NCI-H2196 treated with DMSO at 0.1 percent for 48 hours (cell line): ENCODE results near the gene TUBGCP3.

ENCODE experiments used
- DNase-seq: peaks from one replicate; lab custom pipeline; 2025; ENCODE audit not compliant: unreplicated experiment; lab: John Stamatoyannopoulos, UW

Gene TUBGCP3

DNA sequence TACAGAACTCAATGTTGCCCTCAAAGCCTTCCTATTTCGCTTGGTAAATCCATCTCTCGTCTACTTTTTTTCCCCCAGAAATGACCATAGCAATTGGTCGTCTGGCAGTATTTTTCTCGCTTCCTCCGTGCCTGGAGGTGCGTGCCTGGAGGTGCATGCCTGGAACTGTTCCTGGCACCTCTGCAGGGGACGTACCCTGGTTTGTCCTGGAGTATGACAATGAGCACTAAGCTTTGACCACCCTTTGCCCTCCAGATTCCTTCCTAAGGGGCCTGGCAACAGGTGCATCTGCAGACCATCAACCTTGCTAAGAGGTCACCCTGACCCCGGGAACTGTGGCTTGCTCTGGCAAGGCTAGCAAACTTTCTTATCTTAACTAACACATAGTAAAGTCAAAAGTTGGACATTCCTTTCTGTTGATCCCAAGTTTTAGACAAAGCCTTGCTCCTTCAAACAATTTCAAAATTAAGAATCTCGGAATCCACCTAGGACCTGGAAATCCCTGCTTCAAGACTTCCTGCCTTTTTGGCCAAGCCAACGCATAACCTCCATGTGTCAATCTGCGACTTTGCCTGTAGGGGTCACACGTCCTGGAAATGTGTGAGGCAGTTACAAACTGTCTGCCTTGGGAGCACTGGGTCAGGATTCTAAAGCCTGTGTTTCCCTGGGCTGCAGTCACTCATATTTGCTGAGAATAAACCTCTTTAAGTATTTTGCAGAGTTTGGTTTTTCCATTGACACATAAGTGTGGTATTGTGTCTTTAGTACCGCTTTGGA lies 28.8 kb upstream of the TUBGCP3 start:
- no peak for DNase-seq

DNA sequence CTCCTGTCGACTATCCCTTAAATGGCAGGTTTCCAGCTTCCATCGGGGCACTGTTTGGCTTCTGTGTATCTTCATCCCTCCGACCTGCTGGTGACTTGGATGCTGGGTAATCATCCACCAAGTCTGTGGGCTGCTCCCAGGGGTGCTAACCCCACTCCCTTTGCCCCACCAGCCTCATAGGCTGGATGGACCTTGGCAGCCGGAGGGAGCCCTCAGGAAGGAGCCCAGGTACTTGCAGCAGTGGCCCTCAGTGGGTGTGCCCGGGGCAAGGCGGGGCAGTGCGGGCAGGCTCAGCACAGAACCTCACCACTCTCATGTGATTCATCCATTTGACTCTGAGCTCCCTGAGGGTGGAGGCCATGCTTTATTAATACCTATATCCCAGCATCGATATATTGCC lies 27.4 kb upstream of the TUBGCP3 start:
- no peak for DNase-seq

DNA sequence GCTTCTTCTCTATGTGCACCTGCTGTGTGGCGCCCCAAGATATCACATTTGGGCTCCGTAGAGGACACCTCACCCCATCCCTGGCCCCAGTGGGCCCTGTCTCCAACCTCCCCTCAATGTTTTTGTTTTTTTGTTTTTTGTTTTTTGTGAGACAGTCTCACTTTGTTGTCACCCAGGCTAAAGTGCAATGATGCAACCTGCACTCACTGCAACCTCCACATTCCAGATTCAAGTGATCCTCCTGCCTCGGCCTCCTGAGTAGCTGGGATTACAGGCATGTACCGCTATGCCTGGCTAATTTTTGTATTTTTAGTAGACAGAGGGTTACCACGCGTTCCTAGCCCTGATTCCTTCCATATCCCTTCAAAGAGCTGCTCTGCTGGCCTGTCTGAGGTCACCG lies 26.9 kb upstream of the TUBGCP3 start:
- no peak for DNase-seq

DNA sequence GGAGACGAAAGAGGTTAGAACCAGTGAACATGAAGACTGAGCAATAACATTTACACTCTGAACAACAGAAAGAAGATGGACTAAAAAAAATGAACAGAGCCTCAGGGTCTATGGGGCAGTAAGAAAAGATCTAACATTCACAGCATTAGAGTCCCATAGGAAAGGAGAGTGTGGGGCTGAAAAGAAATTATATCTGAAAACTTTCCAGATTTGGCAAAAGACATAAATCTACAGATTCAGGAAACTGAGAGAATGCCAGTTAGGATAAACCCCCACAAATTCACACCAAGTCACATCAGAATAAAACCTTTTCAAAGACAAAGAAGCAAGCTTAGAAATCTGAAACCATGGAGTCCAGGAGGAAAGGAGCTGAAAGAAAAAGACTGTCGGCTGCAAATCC lies 20.3 kb upstream of the TUBGCP3 start:
- DNase-seq = no peak

DNA sequence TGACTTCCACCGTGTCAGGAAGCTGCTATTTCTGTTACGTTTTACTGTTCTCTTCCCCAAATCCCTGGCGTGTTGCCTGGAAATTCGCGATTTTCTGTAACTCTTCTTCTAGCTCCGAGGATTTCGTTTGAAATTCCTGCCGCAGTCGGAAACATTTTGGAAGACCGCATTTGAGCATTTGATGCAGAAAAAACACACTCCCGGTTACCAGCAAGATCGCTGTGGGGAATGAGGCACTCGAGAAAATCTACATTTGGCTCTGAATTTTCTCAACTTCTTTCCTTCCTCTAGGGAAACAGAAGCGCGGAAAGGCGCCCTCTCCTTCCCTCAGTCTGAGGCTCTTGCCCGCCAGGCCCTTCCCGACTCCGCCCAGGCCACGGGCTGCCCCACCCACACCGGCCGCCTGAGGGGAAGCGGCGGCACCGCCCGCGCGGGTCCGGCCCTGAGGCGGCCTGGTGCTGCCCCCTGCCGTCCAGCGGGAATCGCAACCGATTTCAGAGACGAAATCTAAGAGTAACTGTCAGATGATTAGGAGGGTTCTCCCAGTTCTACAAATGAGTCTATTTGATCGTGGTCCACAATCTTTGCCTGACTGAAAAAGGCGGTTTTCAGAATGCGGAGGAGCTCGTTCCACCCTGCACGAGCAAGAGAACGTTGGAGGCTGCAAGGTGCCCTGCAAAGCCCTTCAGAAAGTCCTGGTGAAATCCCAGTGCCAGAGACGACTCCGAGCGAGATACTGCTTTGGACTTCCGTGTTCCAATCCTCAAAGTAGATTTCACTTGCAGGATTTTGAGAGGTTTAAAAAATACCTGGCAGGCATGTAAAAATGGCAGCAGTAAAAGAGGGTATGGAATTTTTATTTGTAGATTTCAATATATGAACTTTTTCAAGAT lies 18.4 kb upstream of the TUBGCP3 start:
- peak; percentile 61 for DNase-seq

DNA sequence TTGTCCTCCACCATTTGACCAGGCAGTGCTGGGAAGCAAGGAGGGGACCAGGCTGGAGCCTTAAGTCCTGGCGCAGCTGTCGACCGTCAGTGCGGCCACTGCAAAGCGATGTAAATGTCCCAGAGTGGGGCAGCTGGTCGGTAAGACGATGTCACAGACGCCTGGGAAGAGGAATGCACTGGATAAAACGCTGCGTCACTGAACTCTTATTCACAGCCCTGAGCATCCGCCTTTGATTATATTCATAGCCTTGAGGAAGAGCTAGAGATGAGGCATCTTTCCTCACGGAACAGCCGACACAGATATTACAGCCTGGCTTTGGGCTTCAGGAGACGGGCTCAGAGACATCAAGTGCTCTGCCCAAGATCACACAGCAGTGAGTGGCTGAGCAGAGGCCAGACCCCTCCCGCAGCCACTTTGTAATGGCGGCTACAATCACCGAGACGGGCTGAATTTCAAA lies 17.6 kb upstream of the TUBGCP3 start:
- no peak for DNase-seq

DNA sequence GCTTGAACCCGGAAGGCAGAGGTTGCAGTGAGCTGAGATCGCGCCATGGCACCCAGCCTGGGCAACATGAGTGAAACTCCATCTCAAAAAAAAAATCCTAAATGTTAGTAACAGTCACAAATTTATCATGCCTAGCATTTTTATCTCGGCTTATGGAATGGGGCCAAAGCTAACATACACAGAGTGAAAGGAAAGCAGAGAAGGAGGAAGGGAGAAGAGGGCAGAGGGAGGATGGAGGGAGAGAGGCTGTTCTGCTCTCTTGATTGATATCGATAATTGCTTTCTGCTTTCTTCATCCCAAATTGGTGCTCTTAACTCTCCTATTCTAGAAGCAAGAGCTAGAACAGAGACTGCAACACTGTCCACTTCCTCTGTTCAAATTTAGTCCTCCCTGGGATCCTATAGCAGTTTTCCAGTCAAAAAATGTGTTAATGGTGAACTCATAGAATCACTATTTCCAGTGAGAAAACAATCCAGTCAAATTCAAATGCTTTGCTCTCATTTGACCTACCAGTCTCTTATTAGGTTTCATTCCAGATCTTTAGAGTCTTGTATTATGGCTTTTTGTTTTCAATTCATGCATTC lies 15.8 kb upstream of the TUBGCP3 start:
- no peak for DNase-seq

DNA sequence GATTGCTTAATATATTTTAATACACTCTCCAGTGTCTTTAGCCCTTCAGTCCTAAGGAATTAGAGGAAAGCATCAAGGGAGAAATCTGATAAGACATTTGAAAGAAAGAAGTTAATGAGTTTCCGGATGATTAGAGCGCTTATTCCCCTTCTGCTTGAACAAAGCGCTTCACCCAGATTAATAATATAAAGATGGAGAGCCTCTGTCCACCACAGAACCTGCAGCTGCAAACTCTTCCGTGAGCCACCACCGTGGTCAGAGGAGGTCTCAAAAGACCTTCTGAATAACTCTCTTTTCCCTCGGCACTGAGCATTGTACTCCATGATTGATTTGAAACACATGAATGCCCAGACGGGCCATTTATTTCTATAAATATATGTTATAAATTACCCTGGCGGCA lies 14.2 kb upstream of the TUBGCP3 start:
- DNase-seq = no peak

DNA sequence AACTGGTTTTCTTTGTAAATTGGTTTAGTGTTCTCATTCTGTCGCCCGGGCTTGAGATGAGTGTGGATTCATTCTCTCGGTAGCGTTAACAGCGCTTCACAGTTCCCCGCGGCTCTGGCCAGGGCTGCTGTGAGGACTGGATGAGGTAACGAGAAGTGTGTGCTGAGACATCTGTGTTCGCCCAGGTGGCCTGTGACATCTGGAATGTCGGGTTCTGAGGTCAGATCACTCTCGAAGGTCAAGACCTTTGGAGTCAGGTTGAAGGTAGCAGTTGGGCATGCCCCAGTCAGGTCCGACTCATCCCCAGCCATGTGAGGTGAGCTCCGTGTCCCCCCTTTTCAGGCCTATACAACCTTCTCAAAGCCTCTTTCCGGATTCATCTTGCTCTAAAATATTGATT lies 13.4 kb upstream of the TUBGCP3 start:
- DNase-seq = no peak

DNA sequence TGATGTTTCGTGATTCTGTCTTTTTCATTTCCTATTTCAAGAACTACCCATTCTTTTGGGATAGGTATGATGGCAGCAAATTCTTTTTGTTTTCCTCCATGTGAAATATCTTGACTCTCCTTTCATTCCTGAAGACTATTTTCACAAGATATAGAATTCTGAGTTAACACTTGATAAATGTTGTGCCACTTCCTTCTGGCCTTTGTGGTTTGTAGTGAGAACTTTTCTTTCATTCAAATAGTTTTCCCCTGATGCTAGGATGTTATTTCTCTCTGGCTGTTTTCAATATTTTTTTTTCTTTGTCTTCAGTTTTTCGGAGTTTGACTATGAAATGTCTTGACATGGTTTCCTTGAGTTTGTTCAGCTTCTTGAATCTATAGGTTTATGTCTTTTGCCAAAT lies 8.3 kb upstream of the TUBGCP3 start:
- no peak for DNase-seq

DNA sequence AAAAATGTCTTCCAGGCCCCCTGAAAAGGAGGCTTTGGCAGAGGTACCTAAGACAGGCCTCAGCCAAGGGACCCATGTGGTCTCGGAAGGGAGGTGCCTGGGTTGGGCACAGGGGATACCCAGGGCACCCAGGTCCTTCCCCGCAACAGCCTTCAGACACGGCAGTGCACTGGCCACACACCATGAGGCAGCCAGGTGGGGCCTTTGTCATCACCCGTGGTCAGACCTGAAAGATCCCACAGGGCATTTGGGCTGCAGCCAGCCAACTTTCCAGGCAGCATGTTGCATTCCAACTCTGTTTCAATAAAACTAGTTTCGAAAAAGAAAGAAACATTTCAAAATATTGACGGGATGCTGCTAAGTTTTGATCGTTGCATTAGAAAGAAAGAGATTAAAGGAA lies 4.7 kb upstream of the TUBGCP3 start:
- no peak for DNase-seq

DNA sequence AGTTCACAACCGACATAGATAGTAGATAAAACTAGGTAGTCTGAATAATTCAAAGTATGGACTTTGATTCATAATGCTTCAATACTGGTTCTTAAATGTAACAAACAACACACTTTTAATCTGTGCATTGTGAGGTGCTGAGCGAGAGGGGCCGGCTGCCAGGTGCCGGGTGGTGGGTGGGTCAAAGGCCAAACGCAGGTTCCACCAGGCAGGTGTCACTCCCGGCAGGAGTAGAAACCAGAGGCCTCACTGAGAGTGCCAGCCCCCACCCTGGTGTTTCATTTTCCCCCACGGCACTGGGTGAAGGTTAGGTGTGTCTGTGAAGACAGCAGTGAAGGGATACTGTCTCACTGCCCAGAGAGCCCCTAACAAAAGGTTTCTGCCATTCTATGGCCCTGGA lies 4.2 kb upstream of the TUBGCP3 start:
- no peak for DNase-seq

DNA sequence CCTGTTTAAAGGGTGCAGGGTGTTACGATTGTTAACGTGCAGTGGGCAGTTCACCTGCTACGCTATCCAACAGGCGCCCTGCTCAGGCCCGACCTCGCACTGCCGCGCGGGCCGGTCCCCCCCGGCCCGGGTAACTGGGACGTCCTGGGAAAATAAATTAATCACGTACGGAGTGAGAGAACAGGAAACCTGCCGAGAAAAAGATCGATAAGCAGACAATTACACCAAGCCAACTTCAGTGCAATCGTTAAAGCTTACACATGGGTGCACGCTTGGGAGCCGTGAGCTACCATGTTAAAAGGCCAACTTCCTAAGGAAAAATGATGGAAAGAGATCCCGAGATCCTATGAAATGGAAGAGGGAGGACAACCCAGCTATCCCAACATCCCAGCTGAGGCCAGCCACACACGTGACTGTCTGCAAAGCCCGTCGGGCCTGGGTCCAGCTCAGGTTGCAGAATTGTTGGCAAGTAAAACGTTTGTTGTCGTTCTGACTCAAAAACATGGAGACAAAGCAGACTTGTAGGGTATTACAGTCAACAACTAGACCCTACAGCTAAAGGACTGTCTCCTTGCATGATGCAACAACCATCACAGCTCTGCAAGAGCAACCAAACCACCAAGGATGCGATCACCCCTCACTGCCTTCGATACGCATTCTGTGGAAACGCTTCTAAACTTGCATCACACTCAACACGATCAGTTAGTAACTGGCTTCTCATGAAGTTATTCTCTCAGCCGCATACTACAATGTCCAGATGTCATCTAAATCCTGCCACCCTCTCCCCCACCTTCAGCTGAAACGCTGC lies 741 bp upstream of the TUBGCP3 start:
- no peak for DNase-seq

DNA sequence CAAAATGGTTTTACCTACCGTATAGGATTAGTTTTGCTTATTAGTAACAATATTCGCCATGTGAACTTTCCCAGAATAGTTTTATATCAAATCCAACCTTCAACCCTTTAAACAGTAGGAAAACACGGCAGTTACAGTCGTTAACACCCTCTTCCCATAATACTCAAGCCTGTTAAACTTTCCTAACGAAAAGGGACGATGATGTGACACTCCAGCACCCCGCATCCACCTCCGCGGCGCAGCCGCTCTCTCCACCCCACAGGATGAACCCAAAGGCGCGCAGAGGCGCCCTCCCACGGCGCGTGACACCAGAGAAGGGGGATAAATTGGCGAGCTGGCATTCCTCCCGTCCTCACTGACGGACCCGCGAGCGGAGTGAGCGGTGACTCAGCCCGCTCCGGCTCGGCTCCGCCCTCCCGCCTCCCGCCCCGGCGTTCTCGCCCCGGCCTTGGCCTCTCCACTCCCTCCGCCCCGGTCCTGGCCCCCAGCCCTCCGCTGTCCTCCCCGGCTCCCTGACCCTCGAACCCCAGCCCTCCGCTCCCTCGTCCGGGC lies 665 bp downstream of the TUBGCP3 start:
- peak; percentile 4 for DNase-seq

DNA sequence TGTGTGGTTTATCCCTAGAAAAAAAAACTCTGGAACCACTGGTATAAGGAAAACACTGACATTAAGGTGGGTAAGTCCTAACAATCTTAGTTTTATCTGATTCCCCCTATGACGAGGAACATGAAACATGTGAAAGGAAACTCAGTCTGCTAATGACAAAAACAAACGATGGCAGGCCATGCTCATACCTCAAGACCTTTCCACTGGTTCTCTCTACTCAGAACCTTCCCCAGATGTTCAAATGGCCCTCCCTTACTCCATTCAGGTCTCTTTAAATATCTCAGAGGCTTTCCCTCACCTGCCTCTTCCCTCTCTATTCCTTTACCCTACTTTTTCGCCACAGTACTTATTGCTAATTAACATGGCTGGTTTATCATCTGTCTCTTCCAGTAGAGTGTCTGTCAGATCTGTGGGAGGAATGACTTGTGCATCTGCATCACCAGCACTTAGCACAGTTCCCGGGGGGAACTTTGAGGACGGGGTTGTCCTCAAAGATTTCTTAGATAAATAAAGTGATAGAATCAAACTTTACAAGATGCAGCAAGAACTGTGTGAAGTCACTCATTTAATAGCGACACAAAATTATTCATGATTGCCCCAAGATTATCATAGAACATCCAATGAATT lies 1.5 kb downstream of the TUBGCP3 start:
- DNase-seq = no peak

DNA sequence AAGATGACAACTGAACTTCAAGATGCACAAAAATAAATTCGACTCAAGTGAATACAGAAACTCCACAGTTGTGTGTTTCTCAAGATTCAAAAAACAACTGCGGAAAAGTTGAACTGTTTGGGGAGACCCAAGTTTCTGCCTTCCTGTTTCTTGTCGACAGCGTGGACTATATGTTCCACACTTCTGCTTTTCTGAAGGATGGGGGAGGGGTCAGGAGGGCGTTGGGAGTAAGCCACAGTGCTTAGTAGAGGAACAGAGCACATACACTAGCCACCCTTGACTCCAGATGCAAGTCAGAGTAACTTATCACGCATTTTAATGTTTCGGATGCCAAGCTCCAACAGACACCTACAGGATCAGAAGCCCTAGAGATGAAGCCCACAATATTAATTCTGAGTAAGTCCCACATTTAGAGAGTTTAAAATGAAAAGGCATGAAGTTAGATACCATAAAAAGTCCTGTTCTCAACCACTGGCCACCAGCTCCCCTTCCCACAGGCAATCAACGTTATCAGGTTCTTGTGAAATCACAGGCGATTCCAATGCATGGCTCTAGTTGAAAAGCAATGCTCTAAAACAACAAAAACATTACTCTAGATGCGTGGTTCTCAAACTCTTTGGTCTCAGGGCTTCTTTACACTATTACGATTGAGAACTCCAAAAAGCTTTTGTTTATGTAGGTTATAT lies 4.2 kb downstream of the TUBGCP3 start:
- no peak for DNase-seq

DNA sequence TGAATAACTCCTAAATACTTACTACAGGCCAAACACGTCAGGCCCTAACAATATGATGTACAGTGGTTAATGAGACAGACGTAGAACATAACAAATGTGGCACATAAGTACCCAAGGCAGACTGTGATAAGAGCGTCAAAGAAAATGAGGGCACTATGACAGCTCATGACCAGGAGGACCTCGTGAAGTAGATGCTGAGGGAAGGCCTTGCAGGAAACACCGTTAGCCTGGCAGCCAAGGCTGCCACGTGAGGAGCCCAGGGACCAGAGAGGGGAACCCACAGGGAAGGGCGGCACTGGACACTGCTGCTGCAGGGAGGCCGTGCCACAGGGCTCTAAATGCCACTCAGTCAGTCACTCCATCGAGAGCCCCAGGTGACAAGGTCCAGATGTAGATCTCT lies 5.7 kb downstream of the TUBGCP3 start:
- no peak for DNase-seq

DNA sequence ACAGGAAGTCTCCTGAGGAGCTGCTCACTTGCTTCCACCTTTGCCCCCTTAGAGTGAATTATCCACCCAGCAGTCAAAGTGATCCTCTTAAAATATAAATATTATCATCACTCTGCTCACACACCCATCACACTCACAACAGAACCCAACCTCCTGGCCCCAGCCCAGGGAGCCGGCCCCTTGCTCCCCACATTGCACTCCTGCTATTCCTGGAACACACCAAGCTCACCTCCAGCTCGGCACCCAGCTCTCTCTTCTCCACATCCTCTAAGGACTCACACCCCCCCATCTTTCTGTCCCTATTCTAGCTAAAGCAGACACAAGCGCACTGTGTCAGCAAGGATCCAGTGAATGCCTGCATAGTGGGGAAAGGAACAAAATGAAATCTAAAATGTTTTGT lies 7.0 kb downstream of the TUBGCP3 start:
- DNase-seq = no peak

DNA sequence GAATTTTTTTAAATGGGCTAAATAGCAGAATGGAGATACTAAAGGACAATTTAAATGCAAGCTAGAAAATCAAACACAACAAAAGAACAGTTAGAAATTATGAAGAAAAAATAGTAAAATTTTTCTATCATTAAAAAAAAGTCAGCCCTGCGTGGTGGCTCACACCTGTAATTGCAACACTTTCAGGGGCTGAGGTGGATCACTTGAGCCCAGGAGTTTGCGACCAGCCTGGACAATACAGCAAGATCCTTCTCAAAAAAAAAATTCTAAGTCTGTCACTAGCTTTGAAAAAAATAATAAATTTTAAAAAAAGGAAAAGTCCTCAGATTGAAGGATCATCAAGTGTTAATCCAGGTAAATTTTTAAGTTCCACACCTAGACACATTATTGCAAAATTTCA lies 7.7 kb downstream of the TUBGCP3 start:
- DNase-seq = no peak
